Measurements from ENCODE around the gene SNRPE. TPM values are rescaled to one million over a fixed set of nuclear protein-coding genes. Genes with fewer than 3 reads are reported as not detected.

SNRPE gene
- total RNA-seq = 47.5 and 82.9 TPM in 2 replicates

GRCh38 chr1:203861379-203862184 is at the start of gene SNRPE:
Gene SNRPE, plus strand, starts transcription at chr1:203861599. Its CDS starts 61 bp downstream, at chr1:203861660.

Other genes starting within 250 kb of the SNRPE start
- 53.4 and 60.1 TPM in 2 replicates for gene ATP2B4, start 234.8 kb upstream of the SNRPE start, total RNA-seq
- gene LAX1, start 96.4 kb upstream of the SNRPE start, total RNA-seq = not detected in 2 replicates
- 8.0 and 16.2 TPM in 2 replicates for gene ZBED6, start 66.0 kb upstream of the SNRPE start, total RNA-seq
- gene ZC3H11A, start 66.0 kb upstream of the SNRPE start, total RNA-seq = 37.3 and 37.5 TPM in 2 replicates
- 3.6 and 6.3 TPM in 2 replicates for gene SOX13, start 211.5 kb downstream of the SNRPE start, total RNA-seq

All from mesangial cell (primary cell).